DND-41 (cell line): ENCODE data around the gene PLCB3.

Source experiments
- ATAC-seq: fragments of 200-7000 bp; cut with Tn5 transposase; 3 replicates; pipeline ENCODE4 v1.9.1; 2021; ENCODE audit warnings: low read depth; ENCODE audit not compliant: insufficient read depth
- DNase-seq: peaks from one replicate; pipeline ENCODE4 v3.0.0-alpha.2; 2020
- H2AFZ ChIP-seq: 2 replicates; pipeline ENCODE4 v1.6.0; 2012; ENCODE audit warnings: low read depth, low read length
- H3K27ac ChIP-seq: 2 replicates; pipeline ENCODE4 v1.5.1; 2012; ENCODE audit warnings: low read length, inconsistent platforms
- H3K27me3 ChIP-seq: fragments of 200-600 bp; sonication (generic); 2 replicates; pipeline ENCODE4 v1.6.0; 2012; ENCODE audit warnings: low read length, mild to moderate bottlenecking, inconsistent platforms; ENCODE audit not compliant: insufficient read depth, poor library complexity
- H3K36me3 ChIP-seq: 2 replicates; pipeline ENCODE4 v1.5.1; 2012; ENCODE audit warnings: low read length, inconsistent platforms; ENCODE audit not compliant: insufficient read depth
- H3K4me1 ChIP-seq: 2 replicates; pipeline ENCODE4 v1.5.1; 2012; ENCODE audit warnings: mild to moderate bottlenecking, low read length; ENCODE audit not compliant: insufficient read depth
- H3K4me2 ChIP-seq: 2 replicates; pipeline ENCODE4 v1.6.0; 2012; ENCODE audit warnings: mild to moderate bottlenecking, moderate library complexity, low read length, inconsistent platforms; ENCODE audit not compliant: insufficient read depth
- H3K4me3 ChIP-seq, 2 experiments: fragments of 200-600 bp in 1 of 2; shearing (Covaris generic) in 1 of 2; 2 replicates each; pipeline ENCODE4 v1.5.1; 2012 to 2016; ENCODE audit warnings: inconsistent platforms in 2 of 2, low read length in 2 of 2, mild to moderate bottlenecking in 2 of 2, low read depth in 1 of 2, moderate library complexity in 1 of 2
- H3K79me2 ChIP-seq: 2 replicates; pipeline ENCODE4 v1.6.0; 2012; ENCODE audit warnings: low read length, inconsistent platforms; ENCODE audit not compliant: insufficient read depth
- H3K9ac ChIP-seq: 2 replicates; pipeline ENCODE4 v1.6.0; 2012; ENCODE audit warnings: low read depth, mild to moderate bottlenecking, inconsistent platforms, low read length, moderate library complexity
- H3K9me3 ChIP-seq: 2 replicates; pipeline ENCODE4 v1.5.1; 2012; ENCODE audit warnings: low read length, moderate library complexity, mild to moderate bottlenecking, inconsistent platforms; ENCODE audit not compliant: insufficient read depth, severe bottlenecking
- H4K20me1 ChIP-seq: 2 replicates; pipeline ENCODE4 v1.6.0; 2012; ENCODE audit warnings: low read length; ENCODE audit not compliant: insufficient read depth
- CTCF ChIP-seq: IDR thresholded peaks from 2 replicates; pipeline ENCODE4 v1.5.1; 2012; ENCODE audit warnings: borderline replicate concordance, low read length, moderate library complexity, mild to moderate bottlenecking; ENCODE audit not compliant: poor library complexity, severe bottlenecking; ENCODE audit errors: extremely low read depth
- EZH2 ChIP-seq: IDR thresholded peaks from 3 replicates; pipeline ENCODE4 v1.6.1; 2012; ENCODE audit warnings: borderline replicate concordance, low read depth, mild to moderate bottlenecking, moderate library complexity, low read length, inconsistent platforms; ENCODE audit not compliant: severe bottlenecking

PLCB3 gene

GRCh38 chr11:64247729-64248531, 3.4 kb upstream of the PLCB3 start:
- H3K4me1 ChIP-seq = peaks cover 61% of the 10 kb centered on the region
- H4K20me1 ChIP-seq = peaks cover 28% of the 10 kb centered on the region
- H3K27ac ChIP-seq = no peak overlapping the region
- H2AFZ ChIP-seq = no peak overlapping the region
- no peak overlapping the region for H3K9ac ChIP-seq
- no peak overlapping the region for H3K4me2 ChIP-seq
- no peak for DNase-seq
- no peaks in the 10 kb centered on the region for H3K27me3 ChIP-seq
- peaks cover 24% of the 10 kb centered on the region for H3K36me3 ChIP-seq
- ATAC-seq = no peak
- H3K9me3 ChIP-seq = no peaks in the 10 kb centered on the region
- peaks cover 39% of the 10 kb centered on the region for H3K79me2 ChIP-seq
- H3K4me3 ChIP-seq = no peak overlapping the region
- TF ChIP-seq CTCF (no peak), EZH2 (no peak)

- DNase-seq = no peak
- TF ChIP-seq EZH2 (no peak), CTCF (no peak)
- Histone ChIP-seq H3K4me2 (no peak overlapping the region), H3K4me1 (peaks cover 56% of the 10 kb centered on the region), H2AFZ (no peak overlapping the region), H3K79me2 (peaks cover 32% of the 10 kb centered on the region), H3K9me3 (no peaks in the 10 kb centered on the region), H3K9ac (no peak overlapping the region), H3K4me3 (no peak overlapping the region), H3K27me3 (no peaks in the 10 kb centered on the region), H3K36me3 (peaks cover 17% of the 10 kb centered on the region), H3K27ac (no peak overlapping the region), H4K20me1 (peaks cover 22% of the 10 kb centered on the region)
- no peak for ATAC-seq
Observed at GRCh38 chr11:64248578-64248977, 2.8 kb upstream of the PLCB3 start.

GRCh38 chr11:64249038-64249437, 2.3 kb upstream of the PLCB3 start:
- ATAC-seq = no peak
- no peak overlapping the region for H3K27ac ChIP-seq

More at GRCh38 chr11:64249038-64249437, 2.3 kb upstream of the PLCB3 start:
- no peak for DNase-seq
- H4K20me1 ChIP-seq = peaks cover 21% of the 10 kb centered on the region
- peaks cover 28% of the 10 kb centered on the region for H3K79me2 ChIP-seq
- H3K9ac ChIP-seq = no peak overlapping the region
- H3K36me3 ChIP-seq = peaks cover 12% of the 10 kb centered on the region
- H3K4me2 ChIP-seq = no peak overlapping the region
- no peak overlapping the region for H2AFZ ChIP-seq
- H3K4me3 ChIP-seq = no peak overlapping the region
- H3K4me1 ChIP-seq = peaks cover 52% of the 10 kb centered on the region
- no peaks in the 10 kb centered on the region for H3K9me3 ChIP-seq
- no peaks in the 10 kb centered on the region for H3K27me3 ChIP-seq
- no peak for TF ChIP-seq EZH2
- no peak for TF ChIP-seq CTCF
